ENCODE measurements around the gene ACOT9. TPM values are rescaled to one million over a fixed set of nuclear protein-coding genes. Genes with fewer than 3 reads are reported as not detected.
"Not testable (repeated sequence)": the region's sequence is repeated elsewhere in the genome, so short reads cannot be mapped to it uniquely, and the experiment has no call there.

Gene ACOT9
- total and polyA plus RNA-seq, 2 donors: 13.6 to 44.5 TPM

- Histone ChIP-seq H3K4me1 (ENCODE audit: control insufficient read depth in 2 of 2, insufficient read depth in 2 of 2, low read length in 2 of 2) (no peaks in the 10 kb centered on the region), H3K27ac (ENCODE audit: low read depth in 1 of 2, low read length in 1 of 2) (no peak overlapping the region), H3K4me3 (ENCODE audit: low read length in 2 of 2) (no peak overlapping the region), H3K27me3 (ENCODE audit: control insufficient read depth in 2 of 2, insufficient read depth in 1 of 2, low read length in 1 of 2) (no peaks in the 10 kb centered on the region), H3K9me3 (ENCODE audit: control insufficient read depth in 2 of 2, insufficient read depth in 1 of 2, low read length in 1 of 2) (no peaks in the 10 kb centered on the region), H3K36me3 (ENCODE audit: control insufficient read depth in 2 of 2, insufficient read depth in 2 of 2, low read length in 1 of 2) (no peaks in the 10 kb centered on the region)
- WGBS: 95% methylated on average over 2 of the region's 2 CpGs
- DNase-seq (ENCODE audit: low read depth in 6 of 9, low spot score in 9 of 9): no peak
These were observed 9.8 kb upstream of the ACOT9 start for GRCh38 chrX:23752740-23753415.

DNA sequence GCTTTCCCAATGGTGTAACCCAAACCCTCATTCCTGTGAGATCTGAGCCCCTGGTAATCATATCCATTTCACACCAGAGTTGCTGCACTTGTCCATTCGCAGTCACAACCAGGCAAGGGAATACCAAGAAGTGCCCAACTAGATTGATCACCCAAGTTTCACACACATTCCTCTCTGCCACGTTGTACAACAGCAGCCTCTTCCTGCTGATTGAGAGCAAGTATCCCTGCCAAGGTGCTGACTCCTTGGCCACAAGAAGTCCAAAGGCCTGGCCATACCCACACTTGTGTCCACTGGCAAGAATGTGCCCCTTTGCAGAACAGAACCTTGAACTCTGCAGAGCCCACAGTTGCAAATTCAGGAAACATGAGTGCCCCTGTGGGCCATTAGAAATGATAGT lies 6.5 kb upstream of the ACOT9 start:
- Histone ChIP-seq H3K4me1 (ENCODE audit: control insufficient read depth in 2 of 2, insufficient read depth in 2 of 2, low read length in 2 of 2) (no peaks in the 10 kb centered on the region), H3K36me3 (ENCODE audit: control insufficient read depth in 2 of 2, insufficient read depth in 2 of 2, low read length in 1 of 2) (no peaks in the 10 kb centered on the region), H3K27me3 (ENCODE audit: control insufficient read depth in 2 of 2, insufficient read depth in 1 of 2, low read length in 1 of 2) (no peaks in the 10 kb centered on the region), H3K27ac (ENCODE audit: low read depth in 1 of 2, low read length in 1 of 2) (no peak overlapping the region), H3K4me3 (ENCODE audit: low read length in 2 of 2) (no peak overlapping the region), H3K9me3 (ENCODE audit: control insufficient read depth in 2 of 2, insufficient read depth in 1 of 2, low read length in 1 of 2) (no peaks in the 10 kb centered on the region)
- DNase-seq (ENCODE audit: low read depth in 6 of 9, low spot score in 9 of 9): no peak
- WGBS: 89% methylated on average over 2 of the region's 2 CpGs

GRCh38 chrX:23749129-23749528 lies 6.1 kb upstream of the ACOT9 start:
- no peak overlapping the region for H3K27ac ChIP-seq (ENCODE audit: low read depth in 1 of 2, low read length in 1 of 2)
- 93% methylated on average over 4 of the region's 4 CpGs for WGBS
- no peak overlapping the region for H3K4me3 ChIP-seq (ENCODE audit: low read length in 2 of 2)
- H3K9me3 ChIP-seq (ENCODE audit: control insufficient read depth in 2 of 2, insufficient read depth in 1 of 2, low read length in 1 of 2): no peaks in the 10 kb centered on the region
- no peaks in the 10 kb centered on the region for H3K36me3 ChIP-seq (ENCODE audit: control insufficient read depth in 2 of 2, insufficient read depth in 2 of 2, low read length in 1 of 2)
- DNase-seq (ENCODE audit: low read depth in 6 of 9, low spot score in 9 of 9): no peak
- H3K4me1 ChIP-seq (ENCODE audit: control insufficient read depth in 2 of 2, insufficient read depth in 2 of 2, low read length in 2 of 2): no peaks in the 10 kb centered on the region
- no peaks in the 10 kb centered on the region for H3K27me3 ChIP-seq (ENCODE audit: control insufficient read depth in 2 of 2, insufficient read depth in 1 of 2, low read length in 1 of 2)

GRCh38 chrX:23745786-23746185 lies 2.7 kb upstream of the ACOT9 start:
- DNase-seq (ENCODE audit: low read depth in 6 of 9, low spot score in 9 of 9): no peak
- Histone ChIP-seq H3K27me3 (ENCODE audit: control insufficient read depth in 2 of 2, insufficient read depth in 1 of 2, low read length in 1 of 2) (peaks cover 0 to 3% of the 10 kb centered on the region in 2 donors), H3K36me3 (ENCODE audit: control insufficient read depth in 2 of 2, insufficient read depth in 2 of 2, low read length in 1 of 2) (no peaks in the 10 kb centered on the region), H3K4me3 (ENCODE audit: low read length in 2 of 2) (no peak overlapping the region), H3K9me3 (ENCODE audit: control insufficient read depth in 2 of 2, insufficient read depth in 1 of 2, low read length in 1 of 2) (no peaks in the 10 kb centered on the region), H3K4me1 (ENCODE audit: control insufficient read depth in 2 of 2, insufficient read depth in 2 of 2, low read length in 2 of 2) (peaks cover 0 to 8% of the 10 kb centered on the region in 2 donors), H3K27ac (ENCODE audit: low read depth in 1 of 2, low read length in 1 of 2) (no peak overlapping the region)
- 37% methylated on average over 3 of the region's 3 CpGs for WGBS

DNA sequence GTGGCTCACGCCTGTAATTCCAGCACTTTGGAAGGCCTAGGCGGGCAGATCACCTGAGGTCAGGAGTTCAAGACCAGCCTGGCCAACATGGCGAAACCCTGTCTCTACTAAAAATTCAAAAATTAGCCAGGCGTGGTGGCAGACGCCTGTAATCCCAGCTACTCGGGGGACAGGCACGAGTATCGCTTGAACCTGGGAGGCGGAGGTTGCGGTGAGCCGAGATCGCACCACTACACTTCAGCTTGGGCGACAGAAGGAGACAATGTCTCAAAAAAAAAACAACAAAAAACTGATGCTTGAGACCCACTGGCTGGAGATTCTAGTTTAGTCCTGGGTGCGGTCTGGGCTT lies 521 bp upstream of the ACOT9 start:
- not testable (repeated sequence) for H3K9me3 ChIP-seq (ENCODE audit: control insufficient read depth in 2 of 2, insufficient read depth in 1 of 2, low read length in 1 of 2); H3K36me3 ChIP-seq (ENCODE audit: control insufficient read depth in 2 of 2, insufficient read depth in 2 of 2, low read length in 1 of 2); DNase-seq (ENCODE audit: low read depth in 6 of 9, low spot score in 9 of 9); H3K27ac ChIP-seq (ENCODE audit: low read depth in 1 of 2, low read length in 1 of 2); H3K4me1 ChIP-seq (ENCODE audit: control insufficient read depth in 2 of 2, insufficient read depth in 2 of 2, low read length in 2 of 2); H3K27me3 ChIP-seq (ENCODE audit: control insufficient read depth in 2 of 2, insufficient read depth in 1 of 2, low read length in 1 of 2)
- peak overlapping the region in 1 of 2 donors; percentile 54 for H3K4me3 ChIP-seq (ENCODE audit: low read length in 2 of 2)
- 70% methylated on average over 14 of the region's 14 CpGs for WGBS

DNA sequence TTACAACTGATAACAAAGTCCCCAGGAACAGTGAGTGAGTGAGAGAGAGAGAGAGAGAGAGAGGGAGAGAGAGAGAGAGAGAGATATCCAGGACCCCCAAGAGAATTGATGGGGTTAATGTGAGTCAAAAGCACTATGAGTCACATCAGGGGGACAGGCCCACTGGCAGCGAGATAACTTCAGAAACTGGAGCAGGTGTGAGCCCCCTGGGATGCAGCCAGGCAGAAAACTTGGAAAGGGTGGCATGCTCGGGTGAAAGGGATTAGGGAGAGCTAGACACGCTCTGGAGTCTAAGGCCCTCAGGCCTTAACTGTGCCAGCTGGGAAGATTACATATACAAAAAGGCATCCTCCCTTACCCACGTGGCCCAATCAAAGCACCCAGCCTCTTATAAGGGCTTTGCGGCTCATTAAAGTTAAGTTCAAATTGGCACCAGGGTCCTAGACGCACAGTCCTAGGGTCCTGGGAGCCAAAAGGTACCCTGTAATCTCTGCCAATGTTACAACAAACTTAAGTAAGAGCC lies 841 bp downstream of the ACOT9 start:
- H3K9me3 ChIP-seq (ENCODE audit: control insufficient read depth in 2 of 2, insufficient read depth in 1 of 2, low read length in 1 of 2): no peaks in the 10 kb centered on the region
- H3K4me3 ChIP-seq (ENCODE audit: low read length in 2 of 2): peak overlapping the region; percentile 54 to 58
- DNase-seq (ENCODE audit: low read depth in 6 of 9, low spot score in 9 of 9): no peak
- 16% methylated on average over 6 of the region's 6 CpGs for WGBS
- H3K27me3 ChIP-seq (ENCODE audit: control insufficient read depth in 2 of 2, insufficient read depth in 1 of 2, low read length in 1 of 2): peaks cover 0 to 3% of the 10 kb centered on the region in 2 donors
- H3K4me1 ChIP-seq (ENCODE audit: control insufficient read depth in 2 of 2, insufficient read depth in 2 of 2, low read length in 2 of 2): peaks cover 0 to 8% of the 10 kb centered on the region in 2 donors
- H3K36me3 ChIP-seq (ENCODE audit: control insufficient read depth in 2 of 2, insufficient read depth in 2 of 2, low read length in 1 of 2): no peaks in the 10 kb centered on the region
- peak overlapping the region; percentile 25 to 55 for H3K27ac ChIP-seq (ENCODE audit: low read depth in 1 of 2, low read length in 1 of 2)

GRCh38 chrX:23737413-23737812 lies 5.7 kb downstream of the ACOT9 start:
- Histone ChIP-seq H3K4me1 (ENCODE audit: control insufficient read depth in 2 of 2, insufficient read depth in 2 of 2, low read length in 2 of 2) (peaks cover 0 to 4% of the 10 kb centered on the region in 2 donors), H3K4me3 (ENCODE audit: low read length in 2 of 2) (no peak overlapping the region), H3K27ac (ENCODE audit: low read depth in 1 of 2, low read length in 1 of 2) (no peak overlapping the region), H3K9me3 (ENCODE audit: control insufficient read depth in 2 of 2, insufficient read depth in 1 of 2, low read length in 1 of 2) (no peaks in the 10 kb centered on the region), H3K36me3 (ENCODE audit: control insufficient read depth in 2 of 2, insufficient read depth in 2 of 2, low read length in 1 of 2) (no peaks in the 10 kb centered on the region), H3K27me3 (ENCODE audit: control insufficient read depth in 2 of 2, insufficient read depth in 1 of 2, low read length in 1 of 2) (no peaks in the 10 kb centered on the region)
- DNase-seq (ENCODE audit: low read depth in 6 of 9, low spot score in 9 of 9): no peak

DNA sequence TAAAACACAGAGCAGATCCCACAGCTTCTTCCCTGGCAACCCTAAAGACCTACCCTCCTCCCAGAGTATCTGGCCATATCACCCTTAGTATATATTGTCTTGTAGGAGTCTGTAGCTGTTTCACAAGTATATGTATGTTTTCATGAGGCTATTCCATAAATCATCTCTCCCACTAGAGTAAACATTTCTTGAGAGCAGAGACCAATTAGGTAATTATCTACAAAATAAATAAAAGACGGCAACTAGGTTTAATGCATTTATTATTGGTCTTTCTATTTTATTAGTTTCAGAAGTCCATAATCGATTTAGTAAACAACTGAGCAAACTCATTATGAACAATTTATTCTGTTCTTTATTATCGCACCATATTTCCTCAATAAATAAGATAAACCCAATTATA lies 7.0 kb downstream of the ACOT9 start:
- Histone ChIP-seq H3K4me3 (ENCODE audit: low read length in 2 of 2) (no peak overlapping the region), H3K36me3 (ENCODE audit: control insufficient read depth in 2 of 2, insufficient read depth in 2 of 2, low read length in 1 of 2) (no peaks in the 10 kb centered on the region), H3K27me3 (ENCODE audit: control insufficient read depth in 2 of 2, insufficient read depth in 1 of 2, low read length in 1 of 2) (no peaks in the 10 kb centered on the region), H3K4me1 (ENCODE audit: control insufficient read depth in 2 of 2, insufficient read depth in 2 of 2, low read length in 2 of 2) (no peaks in the 10 kb centered on the region), H3K27ac (ENCODE audit: low read depth in 1 of 2, low read length in 1 of 2) (no peak overlapping the region), H3K9me3 (ENCODE audit: control insufficient read depth in 2 of 2, insufficient read depth in 1 of 2, low read length in 1 of 2) (no peaks in the 10 kb centered on the region)
- DNase-seq (ENCODE audit: low read depth in 6 of 9, low spot score in 9 of 9): no peak
- 97% methylated on average over 3 of the region's 3 CpGs for WGBS

- DNase-seq (ENCODE audit: low read depth in 6 of 9, low spot score in 9 of 9): peak in 1 of 9 donors; percentile 31
- WGBS: 90% methylated on average over 5 of the region's 5 CpGs
- Histone ChIP-seq H3K27me3 (ENCODE audit: control insufficient read depth in 2 of 2, insufficient read depth in 1 of 2, low read length in 1 of 2) (no peaks in the 10 kb centered on the region), H3K9me3 (ENCODE audit: control insufficient read depth in 2 of 2, insufficient read depth in 1 of 2, low read length in 1 of 2) (no peaks in the 10 kb centered on the region), H3K36me3 (ENCODE audit: control insufficient read depth in 2 of 2, insufficient read depth in 2 of 2, low read length in 1 of 2) (no peaks in the 10 kb centered on the region), H3K27ac (ENCODE audit: low read depth in 1 of 2, low read length in 1 of 2) (no peak overlapping the region), H3K4me3 (ENCODE audit: low read length in 2 of 2) (no peak overlapping the region), H3K4me1 (ENCODE audit: control insufficient read depth in 2 of 2, insufficient read depth in 2 of 2, low read length in 2 of 2) (no peaks in the 10 kb centered on the region)
These were observed 10.4 kb downstream of the ACOT9 start for GRCh38 chrX:23732704-23733103.
